SK-N-SH (cell line): ENCODE data around the gene MYO18A. TPM values are rescaled to one million over a fixed set of nuclear protein-coding genes. Genes with fewer than 3 reads are reported as not detected.

ENCODE experiments used
- CTCF ChIA-PET: fragments of 300-600, 350-600 bp; formaldehyde crosslinking; extraction: SDS; loops from one replicate; lab custom pipeline; 2021; lab: Yijun Ruan, JAX
- POLR2A ChIA-PET: fragments of 350-600 bp; sonication (Branson Sonifier 250); formaldehyde crosslinking; extraction: SDS; loops from one replicate; lab custom pipeline; 2020; ENCODE audit warnings: antibody characterized with exemption, inconsistent platforms; lab: Yijun Ruan, JAX
- DNase-seq: peaks from one replicate; pipeline ENCODE4 v3.0.0; 2012
- H2AFZ ChIP-seq: fragments of 200-600 bp; sonication (generic); 2 replicates; pipeline ENCODE4 v1.8.1; 2016; ENCODE audit warnings: antibody characterized with exemption, mild to moderate bottlenecking, low read depth
- H3F3A ChIP-seq: fragments of 200-600 bp; sonication (generic); replicated peaks from 2 replicates; pipeline ENCODE3; 2016; ENCODE audit warnings: antibody characterized with exemption, mild to moderate bottlenecking; ENCODE audit not compliant: insufficient read depth
- H3K27ac ChIP-seq, 2 experiments: fragments of 200-500 bp in 1 of 2; fragments of 200-600 bp in 1 of 2; sonication (Bioruptor generic) in 1 of 2; sonication (generic), shearing (Covaris generic) in 1 of 2; 2 replicates each; pipeline versions ENCODE4 v1.5.1 to v1.6.1; 2014 to 2016; ENCODE audit warnings: low read depth in 2 of 2, inconsistent platforms in 1 of 2, low read length in 1 of 2, mild to moderate bottlenecking in 1 of 2, mixed read lengths in 1 of 2
- H3K27me3 ChIP-seq: fragments of 200-600 bp; sonication (generic), shearing (Covaris generic); 2 replicates; pipeline ENCODE4 v1.6.1; 2016; ENCODE audit warnings: mixed run types; ENCODE audit not compliant: insufficient read depth
- H3K36me3 ChIP-seq, 2 experiments: fragments of 200-500 bp in 1 of 2; fragments of 200-600 bp in 1 of 2; sonication (Bioruptor generic) in 1 of 2; sonication (generic) in 1 of 2; replicated peaks in 1 of 2; 2 replicates each; pipeline versions ENCODE3 to v1.5.1; 2014 to 2016; ENCODE audit warnings: low read length in 1 of 2, mild to moderate bottlenecking in 1 of 2; ENCODE audit not compliant: insufficient read depth in 2 of 2, control insufficient read depth in 1 of 2
- H3K4me1 ChIP-seq, 2 experiments: fragments of 200-500 bp in 1 of 2; fragments of 200-600 bp in 1 of 2; sonication (Bioruptor generic) in 1 of 2; sonication (generic), shearing (Covaris generic) in 1 of 2; 2 replicates each; pipeline versions ENCODE4 v1.5.1 to v1.6.1; 2014 to 2016; ENCODE audit warnings: low read depth in 1 of 2, low read length in 1 of 2, mixed run types in 1 of 2; ENCODE audit not compliant: insufficient read depth in 2 of 2, control insufficient read depth in 1 of 2
- H3K4me2 ChIP-seq: fragments of 200-600 bp; sonication (generic), shearing (Covaris generic); 2 replicates; pipeline ENCODE4 v1.6.1; 2017; ENCODE audit warnings: mixed run types
- H3K4me3 ChIP-seq, 2 experiments: fragments of 200-500 bp in 1 of 2; fragments of 200-600 bp in 1 of 2; sonication (Bioruptor generic) in 1 of 2; sonication (generic), shearing (Covaris generic) in 1 of 2; 2 replicates each; pipeline versions ENCODE4 v1.5.1 to v1.8.1; 2014 to 2016; ENCODE audit warnings: low read depth in 2 of 2, inconsistent platforms in 1 of 2, low read length in 1 of 2, mild to moderate bottlenecking in 1 of 2, mixed read lengths in 1 of 2, moderate library complexity in 1 of 2
- H3K79me2 ChIP-seq: fragments of 200-600 bp; sonication (generic); 2 replicates; pipeline ENCODE4 v1.8.1; 2017; ENCODE audit warnings: mild to moderate bottlenecking; ENCODE audit not compliant: insufficient read depth
- H3K9ac ChIP-seq: fragments of 200-600 bp; sonication (generic); 2 replicates; pipeline ENCODE4 v1.6.1; 2017; ENCODE audit warnings: mixed run types
- H3K9me2 ChIP-seq: fragments of 200-600 bp; sonication (generic); 2 replicates; pipeline ENCODE4 v1.6.1; 2017; ENCODE audit warnings: mixed run types
- H3K9me3 ChIP-seq: fragments of 200-600 bp; sonication (generic); 2 replicates; pipeline ENCODE4 v1.6.1; 2017; ENCODE audit warnings: mixed run types, mild to moderate bottlenecking, moderate library complexity
- H4K20me1 ChIP-seq: fragments of 200-600 bp; sonication (generic); 2 replicates; pipeline ENCODE4 v1.6.1; 2017; ENCODE audit warnings: mild to moderate bottlenecking, mixed run types; ENCODE audit not compliant: insufficient read depth
- CHD2 ChIP-seq: fragments of 150-350 bp; IDR thresholded peaks from 2 replicates; pipeline ENCODE4 v1.6.1; 2018; ENCODE audit warnings: low read length; ENCODE audit not compliant: partially characterized antibody
- ELF1 ChIP-seq: IDR thresholded peaks from 2 replicates; pipeline ENCODE4 v1.4.0; 2012
- GATA2 ChIP-seq: sonication (generic); formaldehyde crosslinking; IDR thresholded peaks from 2 replicates; pipeline ENCODE4 v1.5.0; 2020; ENCODE audit warnings: mild to moderate bottlenecking, missing genetic modification reagents
- IRF3 ChIP-seq: fragments of 150-350 bp; IDR thresholded peaks from 2 replicates; pipeline ENCODE4 v1.6.1; 2016; ENCODE audit warnings: mild to moderate bottlenecking, low read depth, low read length
- MEF2A ChIP-seq: IDR thresholded peaks from 2 replicates; pipeline ENCODE4 v1.4.0; 2012; ENCODE audit warnings: low read depth, borderline replicate concordance
- MXI1 ChIP-seq: IDR thresholded peaks from 2 replicates; pipeline ENCODE4 v1.6.1; 2012; ENCODE audit warnings: mild to moderate bottlenecking, low read depth, low read length, improper control_type of control experiment
- NFIC ChIP-seq: IDR thresholded peaks from 2 replicates; pipeline ENCODE4 v1.4.0; 2012; ENCODE audit warnings: borderline replicate concordance
- PBX3 ChIP-seq: IDR thresholded peaks from 2 replicates; pipeline ENCODE4; 2012
- POLR2AphosphoS5 ChIP-seq: IDR thresholded peaks from 2 replicates; pipeline ENCODE4 v1.6.1; 2012; ENCODE audit warnings: low read depth, low read length
- RCOR1 ChIP-seq: fragments of 150-350 bp; IDR thresholded peaks from 2 replicates; pipeline ENCODE4 v1.6.1; 2017; ENCODE audit warnings: antibody characterized with exemption, low read length
- RFX5 ChIP-seq: IDR thresholded peaks from 2 replicates; pipeline ENCODE4 v1.6.1; 2012; ENCODE audit warnings: mild to moderate bottlenecking, improper control_type of control experiment, low read length
- RXRA ChIP-seq: IDR thresholded peaks from 2 replicates; pipeline ENCODE4 v1.4.0; 2012; ENCODE audit warnings: low read depth, mild to moderate bottlenecking, borderline replicate concordance
- SIN3A ChIP-seq: IDR thresholded peaks from 2 replicates; pipeline ENCODE4 v1.6.1; 2012; ENCODE audit warnings: low read depth, mild to moderate bottlenecking, low read length, moderate library complexity, borderline replicate concordance
- SMC3 ChIP-seq: IDR thresholded peaks from 2 replicates; pipeline ENCODE4 v1.6.1; 2012; ENCODE audit warnings: low read depth, low read length, improper control_type of control experiment
- TAF1 ChIP-seq: IDR thresholded peaks from 2 replicates; pipeline ENCODE4 v1.6.1; 2012; ENCODE audit warnings: low read depth, mild to moderate bottlenecking, low read length, moderate library complexity, borderline replicate concordance
- USF1 ChIP-seq: IDR thresholded peaks from 2 replicates; pipeline ENCODE4 v1.4.0; 2012; ENCODE audit warnings: low read depth, borderline replicate concordance
- ZBTB33 ChIP-seq: IDR thresholded peaks from 2 replicates; pipeline ENCODE4 v1.4.0; 2012; ENCODE audit warnings: low read depth, borderline replicate concordance
- WGBS: methylation state at CpG from one replicate; pipeline ENCODE4 v1.1.6; 2017; ENCODE audit warnings: low lambda C conversion rate; 5-methylcytosine and 5-hydroxymethylcytosine counted together
- polyA plus RNA-seq, 3 experiments: library from polyadenylated mRNA; depleted of rRNA; stranded (reverse); fragments of >200 nt; gene quantifications; 2 replicates each; pipeline ENCODE4 v1.2.3, GENCODE V29; 2012

MYO18A gene
- polyA plus RNA-seq, 1 of the 3 experiments (the other 2 are of a cell fraction), result 6.6 TPM

- H3K4me1 ChIP-seq, result peaks cover 21% of the 10 kb centered on the region in 2 experiments; a peak in 3 of 4 replicates
- CTCF ChIA-PET, result interaction anchor here (0.9 to 13.8 kb wide), 6 partner anchors 12 to 88 kb away, joined by 3 to 180 read pairs (median 6); no protein-coding TSS in a partner anchor
- H3K4me2 ChIP-seq, result no peak overlapping the region
- no peak overlapping the region for H3K4me3 ChIP-seq
- no peak for DNase-seq
- TF ChIP-seq ZBTB33, result no peak
- no peak for TF ChIP-seq USF1
- no peak for TF ChIP-seq POLR2AphosphoS5
- no peak for TF ChIP-seq MXI1
- TF ChIP-seq PBX3, result no peak
- TF ChIP-seq NFIC, result no peak
- TF ChIP-seq CHD2, result no peak
- TF ChIP-seq IRF3, result no peak
- TF ChIP-seq, all 33 proteins: peak for 0
- Histone ChIP-seq H3K9me3 (peaks cover 10% of the 10 kb centered on the region; the same call in 1 of the 2 replicates), H3K36me3 (no peaks in the 10 kb centered on the region), H2AFZ (no peak overlapping the region), H4K20me1 (no peaks in the 10 kb centered on the region), H3K27ac (no peak overlapping the region), H3K27me3 (peaks cover 26% of the 10 kb centered on the region; the same call in 1 of the 2 replicates), H3K9ac (no peak overlapping the region), H3F3A (peaks cover 12% of the 10 kb centered on the region), H3K9me2 (no peaks in the 10 kb centered on the region), H3K79me2 (no peaks in the 10 kb centered on the region)
- WGBS, result 47% methylated on average over 5 of the region's 5 CpGs
- POLR2A ChIA-PET, result interaction anchor here (0.6 kb wide), 1 partner anchor 12 kb away, joined by 3 read pairs; no protein-coding TSS in a partner anchor
These were observed 143.6 kb downstream of the MYO18A start for GRCh38 chr17:29036584-29036983.

- Histone ChIP-seq H3K79me2 (no peaks in the 10 kb centered on the region), H3K27me3 (peaks cover 29% of the 10 kb centered on the region; the same call in 1 of the 2 replicates), H3K4me1 (peaks cover 10 to 21% of the 10 kb centered on the region in 2 experiments; a peak in 3 of 4 replicates), H3F3A (no peaks in the 10 kb centered on the region), H3K9me3 (peaks cover 10% of the 10 kb centered on the region; the same call in 1 of the 2 replicates), H3K27ac (no peak overlapping the region), H3K9ac (no peak overlapping the region), H2AFZ (no peak overlapping the region), H4K20me1 (no peaks in the 10 kb centered on the region), H3K4me3 (no peak overlapping the region), H3K4me2 (no peak overlapping the region), H3K9me2 (no peaks in the 10 kb centered on the region), H3K36me3 (no peaks in the 10 kb centered on the region)
- POLR2A ChIA-PET, result no interaction called here
- CTCF ChIA-PET, result interaction anchor here (0.9 to 13.8 kb wide), 4 partner anchors 21 to 79 kb away, joined by 3 to 180 read pairs (median 6); no protein-coding TSS in a partner anchor
- 17% methylated on average over 1 of the region's 1 CpG for WGBS
- no peak for TF ChIP-seq PBX3
- no peak for TF ChIP-seq ELF1
- no peak for TF ChIP-seq ZBTB33
- TF ChIP-seq SIN3A, result no peak
- no peak for TF ChIP-seq MEF2A
- TF ChIP-seq TAF1, result no peak
- TF ChIP-seq RXRA, result no peak
- TF ChIP-seq IRF3, result no peak
- TF ChIP-seq SMC3, result no peak
- no peak for TF ChIP-seq RFX5
- no peak for TF ChIP-seq RCOR1
- no peak for TF ChIP-seq GATA2
- DNase-seq, result no peak
These were observed 145.7 kb downstream of the MYO18A start for GRCh38 chr17:29034510-29034909.
